GM21717 (cell line): Measurements from ENCODE around the gene GALNT12.

Source experiments
- ATAC-seq: cut with Tn5 transposase; IDR thresholded peaks from one replicate; pipeline ENCODE4 v1.9.1; 2021; ENCODE audit warnings: mild to moderate bottlenecking, moderate library complexity; ENCODE audit not compliant: unreplicated experiment

The GALNT12 gene, protein sequence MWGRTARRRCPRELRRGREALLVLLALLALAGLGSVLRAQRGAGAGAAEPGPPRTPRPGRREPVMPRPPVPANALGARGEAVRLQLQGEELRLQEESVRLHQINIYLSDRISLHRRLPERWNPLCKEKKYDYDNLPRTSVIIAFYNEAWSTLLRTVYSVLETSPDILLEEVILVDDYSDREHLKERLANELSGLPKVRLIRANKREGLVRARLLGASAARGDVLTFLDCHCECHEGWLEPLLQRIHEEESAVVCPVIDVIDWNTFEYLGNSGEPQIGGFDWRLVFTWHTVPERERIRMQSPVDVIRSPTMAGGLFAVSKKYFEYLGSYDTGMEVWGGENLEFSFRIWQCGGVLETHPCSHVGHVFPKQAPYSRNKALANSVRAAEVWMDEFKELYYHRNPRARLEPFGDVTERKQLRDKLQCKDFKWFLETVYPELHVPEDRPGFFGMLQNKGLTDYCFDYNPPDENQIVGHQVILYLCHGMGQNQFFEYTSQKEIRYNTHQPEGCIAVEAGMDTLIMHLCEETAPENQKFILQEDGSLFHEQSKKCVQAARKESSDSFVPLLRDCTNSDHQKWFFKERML

GRCh38 chr9:98807070-98807813, at the start of gene GALNT12:
Gene GALNT12 (plus strand): TSS chr9:98807670. CDS start chr9:98807699, 29 bp downstream.
- no peak for ATAC-seq

DNA sequence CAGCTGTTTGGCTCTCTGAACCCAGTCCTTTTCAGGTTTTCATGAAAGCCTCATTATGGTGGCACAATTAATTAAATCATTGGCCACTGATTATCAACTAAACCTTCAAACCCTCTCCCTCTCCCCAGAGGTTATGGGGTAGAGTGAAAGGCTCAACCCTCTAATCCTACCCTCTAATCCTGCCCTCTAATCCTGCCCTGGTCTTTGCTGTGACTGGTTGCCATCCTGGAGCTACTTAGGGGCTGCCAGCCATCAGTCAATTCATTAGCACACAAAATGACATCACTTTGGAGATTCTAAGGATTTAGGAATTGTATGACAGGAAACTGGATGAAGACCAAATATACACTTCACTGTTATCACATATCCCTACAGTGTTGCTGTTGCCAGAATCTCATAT, 47.2 kb upstream of the GALNT12 start:
- ATAC-seq: no peak

DNA sequence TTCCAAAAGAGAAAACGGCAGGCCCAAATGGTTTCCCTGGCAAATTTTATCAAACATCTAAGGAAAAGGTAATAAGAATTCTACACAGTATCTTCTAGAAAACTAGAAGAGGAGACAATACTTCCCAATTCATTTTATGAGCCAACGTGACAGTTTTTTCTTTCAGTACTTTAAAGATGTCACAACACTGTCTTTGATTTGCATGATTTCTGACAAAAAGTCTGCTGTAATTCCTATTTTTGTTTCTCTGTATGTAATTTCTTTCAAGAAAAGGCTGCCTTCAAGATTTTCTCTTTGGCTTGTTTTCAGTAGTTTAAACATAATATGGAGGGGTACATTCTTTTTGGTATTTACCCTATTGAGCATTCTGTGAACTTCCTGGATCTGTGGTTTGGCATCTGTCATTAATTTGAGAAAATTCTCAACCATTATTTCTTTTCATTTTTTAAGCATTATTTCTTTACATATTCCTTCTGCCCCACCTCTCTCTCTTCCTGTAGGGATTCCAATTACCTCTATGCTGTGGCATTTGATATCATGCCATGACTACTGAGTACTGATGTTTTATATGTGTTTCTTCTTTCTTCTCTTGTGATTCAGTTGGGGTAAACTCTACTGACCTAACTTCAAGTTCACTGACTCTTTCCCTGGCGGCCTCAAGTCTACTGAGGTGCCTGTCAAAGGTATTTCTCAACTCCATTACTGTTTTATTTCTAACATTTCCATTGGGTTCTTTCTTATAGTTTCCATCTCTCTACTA, 43.3 kb upstream of the GALNT12 start:
- no peak for ATAC-seq

DNA sequence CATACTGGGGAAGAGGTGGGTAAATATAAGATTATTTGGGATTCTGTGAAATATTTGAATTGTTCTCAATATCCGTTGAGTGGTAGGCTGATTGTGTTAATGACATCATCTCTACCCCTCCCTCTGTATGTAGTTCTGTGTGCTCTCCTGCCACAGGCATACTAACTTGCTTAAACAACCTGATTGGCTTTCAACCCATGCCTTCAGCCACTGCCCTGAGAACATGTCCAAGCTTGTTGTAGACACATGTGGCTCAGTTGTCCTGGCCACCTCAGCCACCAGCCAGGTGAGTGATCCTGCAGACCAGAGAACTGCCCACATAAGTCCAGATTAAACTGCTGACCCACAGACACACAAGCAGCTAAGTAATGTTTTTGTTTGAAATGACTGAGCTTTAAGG, 42.2 kb upstream of the GALNT12 start:
- ATAC-seq: no peak

DNA sequence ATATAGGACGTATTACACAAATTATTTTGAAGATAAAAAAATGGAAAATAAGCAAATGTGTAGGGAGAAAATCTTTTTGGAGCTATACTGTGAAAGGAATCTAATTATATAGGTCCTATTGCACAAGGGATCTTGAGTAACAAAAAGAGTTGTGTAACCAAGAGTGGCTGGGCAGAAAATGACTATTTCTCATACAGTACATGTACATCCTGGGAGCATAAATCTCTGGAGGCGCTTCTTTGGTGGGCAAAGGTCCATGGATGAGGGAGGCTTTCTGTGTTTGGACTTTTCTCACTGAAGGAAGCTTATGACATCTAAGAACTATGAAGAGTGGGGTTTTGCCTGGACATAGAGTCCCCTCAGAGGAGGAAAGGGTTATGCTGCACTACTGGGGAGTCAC, 40.9 kb upstream of the GALNT12 start:
- ATAC-seq: no peak

- ATAC-seq: no peak
Observed at GRCh38 chr9:98767196-98767595, 40.3 kb upstream of the GALNT12 start.

GRCh38 chr9:98767915-98768314, 39.6 kb upstream of the GALNT12 start:
- ATAC-seq: no peak

GRCh38 chr9:98768344-98768743, 39.1 kb upstream of the GALNT12 start:
- ATAC-seq: no peak

- ATAC-seq: no peak
Observed at GRCh38 chr9:98770717-98771116, 36.8 kb upstream of the GALNT12 start.

- no peak for ATAC-seq
Observed at GRCh38 chr9:98771209-98771874, 36.1 kb upstream of the GALNT12 start.

DNA sequence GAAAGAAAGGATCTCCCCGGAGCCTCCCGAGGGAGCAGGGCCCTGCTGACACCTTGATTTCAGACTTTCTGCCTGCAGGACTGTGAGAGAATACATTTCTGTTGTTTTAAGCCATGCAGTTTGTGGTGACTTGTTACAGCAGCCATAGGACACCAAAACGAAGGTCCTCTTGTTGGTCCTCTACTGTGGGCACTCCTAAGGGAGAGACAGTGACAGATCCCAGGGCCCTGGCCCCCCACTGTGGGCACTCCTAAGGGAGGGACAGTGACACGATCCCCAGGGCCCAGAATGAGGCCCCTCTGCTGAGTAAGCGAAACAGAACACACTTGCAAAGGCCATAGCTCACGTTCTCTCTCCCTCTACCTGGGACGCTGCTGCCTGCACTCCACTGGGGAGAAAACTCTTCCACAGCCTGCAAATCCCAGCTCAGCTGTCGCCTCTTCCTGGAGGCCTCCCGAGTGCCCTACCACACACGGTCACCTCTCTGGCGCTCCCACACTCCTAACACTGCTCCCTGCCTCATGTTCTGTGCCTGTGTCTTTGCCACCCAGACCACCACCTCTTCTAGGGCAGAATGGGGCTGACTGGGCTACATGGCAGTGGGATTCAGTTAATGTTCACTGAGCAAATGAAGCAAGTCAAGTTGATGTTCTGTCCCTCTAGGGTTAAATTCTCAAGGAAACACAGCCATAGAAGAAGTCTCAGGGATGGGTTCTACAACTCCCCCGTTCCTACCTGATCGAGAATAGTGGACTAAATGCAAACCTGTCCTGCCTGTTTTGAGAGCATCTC, 34.9 kb upstream of the GALNT12 start:
- no peak for ATAC-seq

DNA sequence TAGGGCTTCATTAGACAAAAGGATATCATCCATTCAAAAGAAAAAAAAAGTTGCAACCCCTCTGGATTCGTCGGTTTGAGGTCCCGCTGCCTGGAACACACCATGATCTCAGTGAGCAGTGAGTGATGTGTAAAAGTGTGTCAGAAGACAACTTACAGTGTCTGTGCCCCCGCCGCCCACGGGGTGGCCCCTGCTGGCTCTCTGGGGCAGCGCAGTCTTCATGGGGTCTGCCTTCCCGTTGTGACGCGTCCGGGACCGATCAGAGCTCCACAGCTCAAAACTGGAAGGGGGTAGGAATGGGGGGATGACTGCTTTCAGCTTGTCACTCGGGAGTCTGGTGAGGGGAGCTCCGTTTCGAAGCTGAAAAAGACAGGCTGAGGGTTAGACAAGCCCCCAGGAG, 33.7 kb upstream of the GALNT12 start:
- no peak for ATAC-seq

DNA sequence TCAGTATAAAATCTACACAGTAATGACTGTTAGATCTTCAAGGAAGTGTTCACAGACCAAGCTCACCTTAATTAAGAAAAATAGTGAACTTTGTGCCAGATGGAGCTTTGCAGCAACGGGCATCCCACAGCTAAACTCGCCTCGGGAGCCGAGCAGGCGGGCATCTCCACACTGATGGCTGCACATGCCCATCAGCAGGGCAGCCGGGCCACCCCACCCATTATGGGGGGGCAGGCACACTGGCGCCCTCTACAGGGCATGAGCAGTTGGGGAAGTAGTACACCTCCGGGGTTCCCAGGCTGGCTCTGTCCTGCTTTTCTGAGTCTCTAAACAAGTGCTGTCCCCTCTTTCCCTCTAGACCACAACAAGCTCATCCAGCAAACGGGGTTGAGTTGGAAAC, 32.7 kb upstream of the GALNT12 start:
- no peak for ATAC-seq

- no peak for ATAC-seq
Observed at GRCh38 chr9:98775831-98776441, 31.5 kb upstream of the GALNT12 start.

- ATAC-seq: no peak
Observed at GRCh38 chr9:98777618-98778017, 29.9 kb upstream of the GALNT12 start.

GRCh38 chr9:98778251-98778650, 29.2 kb upstream of the GALNT12 start:
- ATAC-seq: no peak

DNA sequence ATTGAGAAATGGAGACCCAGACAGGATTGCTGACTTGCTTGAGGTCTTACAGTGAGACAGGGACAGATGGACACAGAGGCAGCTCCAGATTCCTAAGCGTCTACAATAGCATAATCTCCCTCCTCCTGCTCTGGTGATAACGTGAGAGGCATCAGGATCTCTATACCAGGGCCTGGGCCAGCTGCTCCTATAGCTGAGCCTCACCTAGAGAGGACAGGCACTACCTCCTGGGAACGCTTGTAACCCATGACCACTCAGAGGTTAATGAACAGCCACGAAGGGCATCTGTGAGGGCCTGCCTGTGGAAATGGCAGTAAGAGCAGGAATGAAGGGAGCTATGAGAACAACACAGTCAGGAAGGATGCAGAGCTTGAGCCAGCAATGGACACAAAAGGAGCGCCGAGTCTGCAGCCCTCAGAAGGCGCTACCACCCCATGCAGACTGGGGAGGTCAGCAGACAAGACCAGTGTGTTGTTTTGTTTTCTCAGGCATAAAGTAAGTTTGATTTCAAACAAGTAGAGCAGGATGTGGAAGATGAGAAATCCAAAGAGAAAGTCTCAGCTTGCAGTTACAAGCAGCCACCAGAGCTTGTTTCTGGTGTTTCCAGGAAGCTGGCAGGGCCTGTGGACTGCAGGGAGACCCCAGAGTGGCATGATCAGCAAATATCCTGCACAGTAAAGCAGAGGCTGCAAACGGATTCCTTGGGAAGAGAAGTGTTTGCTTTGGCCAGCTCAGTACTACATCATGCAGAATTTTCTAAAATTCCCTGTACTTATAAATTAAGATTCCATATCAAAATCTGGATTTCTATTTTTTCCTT, 28.5 kb upstream of the GALNT12 start:
- no peak for ATAC-seq

GRCh38 chr9:98780059-98780749, 27.3 kb upstream of the GALNT12 start:
- ATAC-seq: no peak
